Caco-2 (cell line): ENCODE measurements around the gene GABRP. TPM values are rescaled to one million over a fixed set of nuclear protein-coding genes. Genes with fewer than 3 reads are reported as not detected.
A peak's percentile ranks its signal among the peaks of the same experiment; 100 is the strongest.

Experiments
- BruUV-seq: library from RNA; stranded (reverse); fragments of 400-500 nt; replicated peaks from 2 replicates; lab custom pipeline; 2021; lab: Mats Ljungman, UMichigan
- CTCF ChIA-PET: fragments of 300-600 bp; sonication (Branson Sonifier 250); formaldehyde crosslinking; loops from one replicate; lab custom pipeline; 2022; ENCODE audit warnings: antibody characterized with exemption; lab: Charles Lee
- POLR2A ChIA-PET: fragments of 300-600 bp; sonication (Branson Sonifier 250); formaldehyde crosslinking; loops from one replicate; lab custom pipeline; 2022; ENCODE audit warnings: antibody characterized with exemption; lab: Charles Lee
- DNase-seq, 2 experiments: peaks; one replicate each; pipeline versions ENCODE4 v3.0.0 to v3.0.0-alpha.2; 2020 to 2022
- H3K27me3 ChIP-seq: replicated peaks from 2 replicates; pipeline ENCODE4 v1.6.0; 2011; ENCODE audit warnings: low read length; ENCODE audit not compliant: control insufficient read depth, insufficient read depth
- H3K36me3 ChIP-seq: 2 replicates; pipeline ENCODE4 v1.5.1; 2011; ENCODE audit warnings: low read length; ENCODE audit not compliant: control insufficient read depth, insufficient read depth
- H3K4me1 ChIP-seq: fragments of 250-450 bp; sonication (Bioruptor Pico); 2 replicates; pipeline ENCODE4 v1.5.1; 2020; ENCODE audit warnings: mild to moderate bottlenecking
- H3K4me3 ChIP-seq: 2 replicates; pipeline ENCODE4 v1.5.1; 2011; ENCODE audit warnings: low read depth, mild to moderate bottlenecking, control low read depth, low read length
- H3K9me3 ChIP-seq: fragments of 250-450 bp; sonication (Bioruptor Pico); 2 replicates; pipeline ENCODE4 v1.5.1; 2020; ENCODE audit warnings: mild to moderate bottlenecking, moderate library complexity
- H3K27ac Mint-ChIP-seq: one replicate; pipeline ENCODE4 v1.8.0; 2022; ENCODE audit warnings: mixed read lengths; ENCODE audit not compliant: unreplicated experiment
- H3K27me3 Mint-ChIP-seq: one replicate; pipeline ENCODE4 v1.8.0; 2022; ENCODE audit warnings: mixed read lengths; ENCODE audit not compliant: insufficient read depth, unreplicated experiment
- H3K36me3 Mint-ChIP-seq: one replicate; pipeline ENCODE4 v1.8.0; 2022; ENCODE audit warnings: mild to moderate bottlenecking, mixed read lengths; ENCODE audit not compliant: insufficient read depth, unreplicated experiment
- H3K4me1 Mint-ChIP-seq: one replicate; pipeline ENCODE4 v1.8.0; 2022; ENCODE audit warnings: low read depth, mixed read lengths; ENCODE audit not compliant: unreplicated experiment
- H3K4me3 Mint-ChIP-seq: one replicate; pipeline ENCODE4 v1.8.0; 2022; ENCODE audit warnings: mild to moderate bottlenecking, moderate library complexity, mixed read lengths; ENCODE audit not compliant: unreplicated experiment
- H3K9me3 Mint-ChIP-seq: one replicate; pipeline ENCODE4 v1.8.0; 2022; ENCODE audit warnings: mixed read lengths; ENCODE audit not compliant: unreplicated experiment
- CTCF ChIP-seq, 2 experiments: fragments of 200-600 bp in 1 of 2; IDR thresholded peaks; 1 replicate in 1 of 2; 2 replicates in 1 of 2; pipeline versions ENCODE4 v1.5.1 to v1.8.0; 2011 to 2022; ENCODE audit warnings: antibody characterized with exemption in 1 of 2, control low read depth in 1 of 2, inconsistent platforms in 1 of 2, low read depth in 1 of 2, low read length in 1 of 2, mild to moderate bottlenecking in 1 of 2, moderate library complexity in 1 of 2; ENCODE audit not compliant: insufficient read depth in 1 of 2, severe bottlenecking in 1 of 2, unreplicated experiment in 1 of 2
- intact Hi-C: fragments of 100-400 bp; cut with micrococcal nuclease; formaldehyde crosslinking; loops from one replicate; pipeline ENCODE4 v1.10.0; 2022; ENCODE audit not compliant: unreplicated experiment
- total RNA-seq: library from RNA; stranded (reverse); gene quantifications from 2 replicates; pipeline ENCODE4 v1.2.3, GENCODE V29; 2022

GABRP gene
- total RNA-seq, 1 experiment from 2014 or later, result 4.8 TPM

- no peaks in the 10 kb centered on the region for H3K27me3 ChIP-seq
- H3K4me1 ChIP-seq, result peaks cover 41% of the 10 kb centered on the region
- no peaks in the 10 kb centered on the region for H3K9me3 ChIP-seq
- DNase-seq, result no peak
- Mint-ChIP-seq H3K27ac (peak overlapping the region; percentile 70), H3K9me3 (no peaks in the 10 kb centered on the region), H3K4me1 (peaks cover 5% of the 10 kb centered on the region), H3K27me3 (peaks cover 13% of the 10 kb centered on the region), H3K36me3 (no peaks in the 10 kb centered on the region), H3K4me3 (peak overlapping the region; percentile 19)
- POLR2A ChIA-PET, result interaction anchor here (1.3 kb wide), 1 partner anchor 45 kb away, joined by 3 read pairs; no protein-coding TSS in a partner anchor
- BruUV-seq, result no TSS peak
- CTCF ChIA-PET, result interaction anchor here (0.5 to 3.9 kb wide), 6 partner anchors 24 to 181 kb away, joined by 3 to 115 read pairs (median 6); no protein-coding TSS in a partner anchor
- H3K4me3 ChIP-seq, result no peak overlapping the region
- no peak for TF ChIP-seq CTCF (IDR thresholded peaks at IDR 0.05; ENCODE audit: insufficient read depth in 1 of 2, low read depth in 1 of 2, low read length in 1 of 2, severe bottlenecking in 1 of 2, unreplicated experiment in 1 of 2)
- intact Hi-C loops, result loop anchor here (1.0 to 10.0 kb wide), 4 partner anchors 11 to 596 kb away; no protein-coding TSS in a partner anchor
- no peaks in the 10 kb centered on the region for H3K36me3 ChIP-seq
Observed at GRCh38 chr5:170746075-170746960, 37.2 kb upstream of the GABRP start.

GRCh38 chr5:170746961-170747340 lies 36.6 kb upstream of the GABRP start:
- TF ChIP-seq CTCF (IDR thresholded peaks at IDR 0.05; ENCODE audit: insufficient read depth in 1 of 2, low read depth in 1 of 2, low read length in 1 of 2, severe bottlenecking in 1 of 2, unreplicated experiment in 1 of 2), result no peak
- Mint-ChIP-seq H3K27ac (peak overlapping the region; percentile 70), H3K9me3 (no peaks in the 10 kb centered on the region), H3K4me3 (no peak overlapping the region), H3K36me3 (no peaks in the 10 kb centered on the region), H3K27me3 (peaks cover 8% of the 10 kb centered on the region), H3K4me1 (peaks cover 5% of the 10 kb centered on the region)
- ChIA-PET POLR2A (no interaction called here), CTCF (interaction anchor here (2.4 kb wide), 1 partner anchor 42 kb away, joined by 11 read pairs; no protein-coding TSS in a partner anchor)
- H3K4me1 ChIP-seq, result peaks cover 41% of the 10 kb centered on the region
- no peaks in the 10 kb centered on the region for H3K36me3 ChIP-seq
- intact Hi-C loops, result loop anchor here (1.0 to 10.0 kb wide), 4 partner anchors 10 to 595 kb away; no protein-coding TSS in a partner anchor
- H3K27me3 ChIP-seq, result no peaks in the 10 kb centered on the region
- H3K4me3 ChIP-seq, result no peak overlapping the region
- DNase-seq, result no peak
- no TSS peak for BruUV-seq
- no peaks in the 10 kb centered on the region for H3K9me3 ChIP-seq

GRCh38 chr5:170747357-170747756 lies 36.2 kb upstream of the GABRP start:
- Mint-ChIP-seq H3K9me3 (no peaks in the 10 kb centered on the region), H3K4me1 (peaks cover 5% of the 10 kb centered on the region), H3K27me3 (peaks cover 6% of the 10 kb centered on the region), H3K36me3 (no peaks in the 10 kb centered on the region), H3K4me3 (no peak overlapping the region), H3K27ac (peak overlapping the region; percentile 70)
- ChIA-PET CTCF (no interaction called here), POLR2A (no interaction called here)
- no peaks in the 10 kb centered on the region for H3K27me3 ChIP-seq
- intact Hi-C loops, result loop anchor here (5.0 to 10.0 kb wide), 3 partner anchors 167 to 595 kb away; no protein-coding TSS in a partner anchor
- H3K36me3 ChIP-seq, result no peaks in the 10 kb centered on the region
- no peak for TF ChIP-seq CTCF (IDR thresholded peaks at IDR 0.05; ENCODE audit: insufficient read depth in 1 of 2, low read depth in 1 of 2, low read length in 1 of 2, severe bottlenecking in 1 of 2, unreplicated experiment in 1 of 2)
- peaks cover 41% of the 10 kb centered on the region for H3K4me1 ChIP-seq
- no peaks in the 10 kb centered on the region for H3K9me3 ChIP-seq
- BruUV-seq, result no TSS peak
- no peak for DNase-seq
- no peak overlapping the region for H3K4me3 ChIP-seq
